Stimulated activated naive CD8-positive, alpha-beta T cell treated with anti-CD3 and anti-CD28 coated beads, Interleukin-15, Interleukin-2, amounts not matched to agents 100 U/mL and 50 U/mL, for 24 hours (primary cell): ENCODE data around the gene MRNIP.

Experiments
- ATAC-seq: fragments of 150-1000 bp; cut with Tn5 transposase; one replicate; pipeline ENCODE4 v1.10.0; 2021
- DNase-seq: peaks from one replicate; pipeline ENCODE4 v3.0.0; 2021

The MRNIP gene

DNA sequence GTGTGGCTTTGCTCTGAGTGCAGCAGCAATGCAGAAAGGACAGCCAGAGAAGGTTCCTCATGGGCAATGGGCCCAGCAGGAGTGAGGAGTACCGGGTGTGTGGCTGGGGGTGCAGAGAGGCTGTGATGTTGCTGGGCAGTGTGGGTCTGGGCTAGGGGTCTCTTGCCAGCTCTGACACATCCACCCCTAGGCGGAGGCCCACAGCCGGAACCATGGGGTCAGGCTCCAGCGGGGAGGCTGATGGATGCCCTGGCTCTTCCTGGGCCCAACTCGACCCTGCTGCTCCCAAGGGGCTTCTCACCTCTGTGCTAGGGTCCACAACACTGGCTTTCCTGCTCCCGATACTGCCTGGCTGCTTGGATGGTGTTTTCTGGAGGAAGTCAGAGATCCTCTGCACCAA is 29.2 kb upstream of the MRNIP start:
- DNase-seq (no peak), ATAC-seq (no peak)

DNA sequence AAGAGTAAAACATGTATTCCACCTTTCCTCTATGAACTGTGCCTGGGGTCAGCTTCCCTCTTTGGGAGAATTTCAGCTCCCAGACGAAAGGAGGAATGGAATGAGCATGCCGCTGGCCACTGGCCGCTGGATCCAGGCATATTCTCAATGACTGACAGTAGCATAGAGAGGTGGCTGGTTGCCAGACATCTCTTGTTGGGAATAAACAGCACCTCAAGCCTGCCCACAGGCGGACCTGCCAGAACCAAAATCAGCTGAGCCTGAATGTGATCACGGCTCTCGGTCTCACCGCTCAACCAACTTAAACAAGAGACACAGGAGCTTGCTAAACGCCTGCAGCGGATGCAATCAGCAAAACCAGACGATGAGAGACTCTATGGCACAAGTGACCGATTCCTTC is 28.5 kb upstream of the MRNIP start:
- no peak for DNase-seq
- no peak for ATAC-seq

DNA sequence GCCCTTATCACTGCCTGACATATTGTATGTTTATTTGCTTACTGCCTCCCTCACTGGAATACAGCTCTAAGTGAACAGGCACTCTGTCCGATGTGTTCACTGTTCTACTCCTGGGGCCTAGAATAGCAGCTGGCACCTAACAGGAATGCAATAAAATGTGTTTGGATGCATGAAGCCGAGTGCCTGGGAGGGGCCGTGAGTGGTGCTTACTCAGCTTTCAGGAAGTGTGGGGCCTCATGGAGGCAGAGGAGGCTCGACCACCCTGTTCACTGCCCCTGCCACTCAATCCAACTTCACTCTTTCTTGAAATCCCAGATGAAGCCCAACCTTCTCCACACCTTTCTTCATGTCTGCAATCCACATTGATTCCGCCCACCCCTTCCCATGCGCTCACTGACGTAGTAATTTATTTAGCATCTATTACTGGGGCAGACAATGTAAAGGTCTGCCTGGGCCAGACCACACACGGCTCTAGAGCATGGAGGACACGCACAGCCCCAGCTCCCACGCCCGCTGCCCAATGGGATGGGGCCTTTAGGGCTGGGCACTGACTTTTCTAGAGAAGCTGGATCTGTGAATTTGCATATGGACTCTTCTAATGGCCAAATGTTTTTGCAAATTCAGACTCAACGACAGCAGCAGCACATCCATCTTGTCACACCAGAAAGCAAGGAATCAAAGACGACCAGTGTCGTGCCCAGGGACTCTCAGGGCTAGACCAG is 27.7 kb upstream of the MRNIP start:
- no peak for DNase-seq
- ATAC-seq: no peak

DNA sequence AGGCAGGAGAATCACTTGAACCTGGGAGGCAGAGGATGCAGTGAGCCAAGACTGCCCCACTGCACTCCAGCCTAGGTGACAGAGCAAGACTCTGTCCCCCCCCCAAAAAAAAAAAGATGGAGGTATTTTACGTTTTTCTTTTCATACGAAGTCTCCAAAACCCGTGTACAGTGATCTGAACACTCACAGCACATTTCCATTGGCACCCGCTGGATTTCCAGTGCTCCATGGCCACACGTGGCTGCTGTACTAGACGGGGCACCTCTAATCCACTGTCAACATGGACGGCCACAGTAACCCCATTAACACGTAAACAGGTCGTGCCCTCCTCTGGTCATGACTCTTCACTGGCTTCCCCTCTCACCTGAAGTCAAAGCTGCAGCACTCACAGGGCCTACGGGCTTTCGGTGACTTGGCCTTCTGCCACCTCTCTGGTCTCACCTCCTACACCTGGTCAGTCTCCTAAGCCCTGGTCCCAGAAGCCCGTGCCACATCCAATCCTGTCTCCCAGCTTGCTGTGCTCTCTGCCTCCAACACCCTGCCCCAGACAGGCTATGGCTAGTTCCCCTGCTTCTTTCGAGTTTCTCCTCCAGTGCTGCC is 27.0 kb upstream of the MRNIP start:
- ATAC-seq (no peak), DNase-seq (no peak)

DNA sequence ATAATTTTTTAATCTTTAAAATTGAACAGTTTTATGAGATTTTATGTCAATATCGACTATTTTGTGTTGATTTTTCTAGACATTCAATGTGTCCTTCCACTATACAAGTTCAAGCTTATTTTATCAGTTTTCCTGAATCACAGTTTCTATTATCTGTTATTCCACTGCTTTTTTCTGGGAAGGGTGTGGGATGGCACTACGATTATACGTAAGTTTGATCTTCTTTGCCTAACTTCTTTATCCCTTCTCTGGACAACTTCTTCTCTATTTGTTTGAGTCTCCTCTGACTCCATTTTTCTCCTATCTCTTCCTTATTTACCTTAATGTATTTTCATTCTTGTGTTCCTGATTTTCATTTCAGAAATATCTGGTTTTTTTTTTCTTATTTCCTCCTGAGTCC is 24.5 kb upstream of the MRNIP start:
- ATAC-seq: no peak

DNA sequence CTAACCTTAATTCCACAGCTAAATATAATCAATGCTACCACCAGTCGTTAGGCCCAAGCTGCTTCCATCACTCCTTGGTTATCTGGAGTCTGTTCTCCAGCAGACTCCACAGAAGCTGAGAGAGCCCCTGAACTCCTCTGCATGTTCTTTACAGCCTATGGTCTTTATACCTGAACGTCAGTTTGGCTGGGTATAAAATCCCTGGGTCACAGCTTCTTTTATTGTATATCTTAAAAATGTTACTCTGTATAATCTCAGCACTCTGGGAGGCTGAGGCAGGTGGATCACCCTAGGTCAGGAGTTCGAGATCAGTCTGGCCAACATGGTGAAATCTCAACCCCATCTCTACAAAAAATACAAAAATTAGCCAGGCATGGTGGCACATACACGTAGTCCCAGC is 23.7 kb upstream of the MRNIP start:
- ATAC-seq (no peak), DNase-seq (no peak)

More for the DNA sequence above, 24.5 kb upstream of the MRNIP start:
- DNase-seq: no peak

DNA sequence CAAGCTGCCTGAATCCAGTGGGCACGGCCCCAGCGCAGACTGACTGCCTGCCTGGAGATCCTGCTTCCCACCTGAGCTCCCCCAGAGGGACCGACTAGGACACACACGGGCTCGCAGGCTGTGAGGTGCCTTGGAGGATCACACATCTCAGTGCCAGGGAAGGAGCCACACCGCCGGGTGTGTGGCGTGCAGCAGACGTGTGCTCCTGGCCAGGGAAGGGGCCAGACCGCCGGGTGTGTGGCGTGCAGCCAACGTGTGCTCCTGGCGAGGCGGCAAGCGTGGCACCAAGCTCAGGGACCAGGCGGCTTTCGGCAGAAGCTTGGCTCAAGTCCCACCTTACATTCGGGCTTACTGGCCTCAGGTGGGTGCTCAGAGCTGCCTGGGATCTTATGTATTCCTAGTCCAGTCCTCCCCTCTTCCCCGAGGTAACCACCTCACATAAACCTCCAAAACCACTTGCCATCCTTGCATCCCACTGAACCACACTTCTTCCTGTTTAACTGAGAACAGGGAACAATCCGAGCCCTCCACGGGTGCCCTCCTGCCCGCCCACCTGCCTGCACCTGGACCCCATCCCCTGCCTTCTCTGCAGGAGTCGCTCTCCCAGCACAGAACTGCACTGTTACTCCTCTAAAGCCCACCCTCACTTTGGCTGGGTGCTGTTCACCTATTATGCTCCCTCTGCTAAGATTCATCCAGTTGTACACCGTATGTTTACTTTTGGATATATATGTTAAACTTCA is 22.4 kb upstream of the MRNIP start:
- DNase-seq: no peak

DNA sequence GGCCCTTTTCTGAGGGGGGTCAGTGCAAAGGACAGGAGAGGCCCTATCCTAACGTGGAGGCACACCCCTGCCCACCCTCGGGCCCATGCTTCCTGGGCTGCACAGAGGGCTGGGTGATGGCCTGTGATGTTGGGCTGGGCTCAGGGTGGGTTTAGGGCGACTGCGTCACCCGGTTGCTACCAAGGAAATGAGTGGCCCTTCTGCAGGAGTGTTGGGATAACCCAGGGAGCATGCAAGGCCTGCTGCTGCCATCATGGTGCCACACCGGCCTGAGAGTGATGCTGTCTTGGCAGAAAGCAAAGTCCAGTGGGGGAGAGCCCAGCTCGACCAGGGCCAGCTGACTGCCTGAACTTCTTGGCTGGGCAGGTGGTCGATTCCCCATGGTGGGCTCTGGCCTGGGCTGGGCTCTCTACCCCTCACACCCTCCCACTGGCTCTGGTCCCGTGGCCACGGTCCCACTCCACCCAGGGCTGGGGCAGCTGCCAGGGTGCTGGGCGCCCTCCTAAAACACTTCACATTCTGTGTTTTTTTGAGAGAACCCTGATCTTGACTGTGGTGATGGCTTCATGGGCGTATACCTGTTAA is 21.5 kb upstream of the MRNIP start:
- DNase-seq (no peak), ATAC-seq (peak; percentile 10)

More for the DNA sequence above, 22.4 kb upstream of the MRNIP start:
- ATAC-seq: no peak

DNA sequence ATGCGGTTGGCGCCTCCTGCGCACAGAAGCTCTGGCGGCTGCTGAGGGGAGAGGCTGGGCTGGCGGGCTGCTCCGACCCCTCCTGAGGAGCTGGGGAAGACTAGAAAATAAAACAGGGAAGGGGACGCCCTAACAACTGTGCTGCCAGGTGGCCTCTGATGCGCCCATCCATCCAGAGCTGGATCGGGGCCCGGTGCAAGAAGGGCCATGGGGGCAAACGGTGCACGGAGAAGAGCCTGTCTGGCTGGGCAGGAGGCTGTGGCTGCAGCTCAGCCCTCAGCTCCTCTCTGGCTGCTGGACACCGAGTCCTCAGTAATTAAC is 21.0 kb upstream of the MRNIP start:
- ATAC-seq (no peak), DNase-seq (no peak)

DNA sequence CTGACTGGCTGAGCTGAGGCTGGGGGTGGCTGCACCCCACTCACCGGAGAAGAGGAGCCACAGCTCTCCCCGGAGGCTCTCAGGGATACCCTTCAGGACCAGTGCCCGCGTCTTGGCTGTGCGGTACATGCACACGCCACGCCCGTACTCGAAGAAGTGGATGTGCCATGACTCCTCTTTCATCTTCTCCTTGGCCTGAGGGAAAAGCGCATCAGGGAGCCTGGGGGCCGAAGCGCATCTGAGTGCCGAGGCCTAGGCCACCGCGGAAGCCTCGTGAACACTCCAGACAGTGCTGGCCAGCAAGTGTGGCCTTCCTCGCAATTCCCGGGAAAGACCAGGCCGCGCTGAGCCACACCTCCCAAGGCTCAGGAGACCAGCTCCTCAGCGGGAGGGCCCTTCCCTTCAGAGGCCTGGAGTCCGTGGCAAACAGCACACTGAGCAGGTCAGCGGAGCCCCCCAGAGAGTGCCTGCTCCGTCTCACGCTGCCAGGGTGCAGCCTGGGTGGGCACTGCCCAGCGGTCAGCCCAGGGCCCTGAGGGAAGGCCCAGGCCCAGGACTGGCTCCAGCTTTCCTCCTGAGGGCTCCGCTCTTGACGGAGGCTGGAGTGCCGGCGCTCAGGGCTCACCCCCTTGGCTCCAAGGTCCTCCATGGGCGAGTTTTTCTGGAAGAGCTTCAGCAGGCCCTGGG is 20.5 kb upstream of the MRNIP start:
- ATAC-seq (no peak), DNase-seq (no peak)

DNA sequence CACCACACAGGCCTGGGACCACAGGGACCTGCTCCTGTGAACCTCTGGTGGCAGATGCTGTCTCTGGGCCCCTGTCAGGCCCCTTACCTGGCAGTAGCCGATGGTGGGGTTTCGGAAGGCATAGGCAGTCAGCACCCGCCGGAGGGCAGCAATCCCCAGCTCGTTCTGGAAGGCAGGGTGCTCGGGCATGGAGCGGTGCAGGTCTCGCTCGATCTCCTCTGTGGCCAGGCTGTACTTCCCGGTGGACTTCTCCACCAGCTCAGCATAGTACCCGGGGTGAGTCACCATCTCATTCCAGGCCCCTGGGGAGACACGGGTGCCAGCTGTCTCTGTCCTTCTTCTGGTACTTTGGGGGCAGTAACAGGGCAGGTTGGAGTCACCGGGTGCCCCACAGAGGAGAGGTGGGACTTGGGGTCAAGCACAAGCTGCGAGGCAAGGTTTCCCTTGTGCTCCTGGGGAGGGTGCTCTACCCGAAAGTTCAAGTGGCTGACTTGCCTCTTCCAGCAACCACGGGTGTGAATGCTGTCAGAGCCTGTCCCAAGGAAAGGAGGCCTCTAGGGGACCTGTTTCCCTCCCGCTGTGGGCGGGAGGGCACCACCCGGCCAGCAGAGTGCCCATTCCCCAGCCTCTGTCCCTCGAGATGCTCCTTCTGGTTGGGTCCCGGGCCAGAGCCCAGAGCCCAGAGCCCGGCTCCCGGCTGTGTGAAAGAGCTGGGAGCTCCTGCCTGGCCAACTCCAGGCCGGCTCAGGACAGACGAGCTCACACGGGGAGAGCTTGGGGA is 19.8 kb upstream of the MRNIP start:
- no peak for ATAC-seq
- DNase-seq: no peak

DNA sequence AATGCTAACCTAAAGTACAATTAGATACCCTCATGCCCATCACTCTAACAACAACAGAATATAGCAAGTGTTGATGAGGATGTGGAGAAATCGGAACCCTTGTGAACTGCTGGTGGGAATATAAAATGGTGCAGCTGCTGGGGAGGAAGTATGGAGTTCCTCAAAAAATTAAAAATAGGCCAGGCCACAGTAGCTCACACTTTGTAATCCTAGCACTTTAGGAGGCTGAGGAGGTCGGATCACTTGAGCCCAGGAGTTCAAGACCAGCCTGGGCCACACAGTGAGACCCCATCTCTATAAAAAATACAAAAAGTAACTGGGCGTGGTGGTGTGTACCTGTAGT is 18.0 kb upstream of the MRNIP start:
- ATAC-seq (no peak), DNase-seq (no peak)

DNA sequence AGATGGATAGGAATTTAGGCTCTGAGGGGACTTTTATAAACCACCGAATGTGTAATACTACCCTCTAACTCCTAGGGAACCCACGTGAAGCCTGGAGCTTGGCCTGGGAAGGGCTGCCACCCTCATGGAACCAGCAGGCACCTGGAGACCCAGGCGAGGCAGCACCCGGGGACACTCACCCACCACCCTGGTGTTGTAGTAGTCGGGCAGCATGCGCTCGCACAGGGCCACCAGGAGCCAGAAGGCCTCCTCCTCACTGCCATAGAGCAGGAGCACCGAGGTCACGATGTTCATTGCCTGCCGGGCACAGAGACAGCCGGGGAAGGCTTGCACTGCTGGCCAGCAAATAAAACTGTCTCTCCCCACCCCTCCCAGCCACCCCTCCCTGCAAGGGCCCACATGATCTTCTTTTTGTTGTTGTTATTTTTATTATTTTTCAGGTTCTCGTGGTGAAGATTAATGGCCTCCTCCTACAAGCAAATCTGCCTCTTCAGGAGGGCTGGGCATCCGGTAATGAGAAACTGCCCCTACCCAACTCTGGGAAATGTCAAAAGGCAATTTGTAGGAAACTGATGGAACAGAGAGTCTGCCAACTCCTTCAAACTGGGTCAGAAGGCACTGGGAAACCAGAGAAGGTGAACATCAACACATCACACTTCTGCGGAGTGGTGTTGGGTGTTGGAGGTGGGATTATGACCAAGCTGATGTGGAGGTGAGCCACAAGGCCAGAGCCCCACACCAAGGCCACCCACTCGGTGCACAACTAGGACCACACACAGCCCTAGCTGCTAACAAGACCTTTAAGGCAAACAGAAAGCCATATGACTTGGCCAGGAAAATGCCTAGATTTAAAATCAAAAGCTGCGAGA is 17.4 kb upstream of the MRNIP start:
- no peak for DNase-seq
- no peak for ATAC-seq

DNA sequence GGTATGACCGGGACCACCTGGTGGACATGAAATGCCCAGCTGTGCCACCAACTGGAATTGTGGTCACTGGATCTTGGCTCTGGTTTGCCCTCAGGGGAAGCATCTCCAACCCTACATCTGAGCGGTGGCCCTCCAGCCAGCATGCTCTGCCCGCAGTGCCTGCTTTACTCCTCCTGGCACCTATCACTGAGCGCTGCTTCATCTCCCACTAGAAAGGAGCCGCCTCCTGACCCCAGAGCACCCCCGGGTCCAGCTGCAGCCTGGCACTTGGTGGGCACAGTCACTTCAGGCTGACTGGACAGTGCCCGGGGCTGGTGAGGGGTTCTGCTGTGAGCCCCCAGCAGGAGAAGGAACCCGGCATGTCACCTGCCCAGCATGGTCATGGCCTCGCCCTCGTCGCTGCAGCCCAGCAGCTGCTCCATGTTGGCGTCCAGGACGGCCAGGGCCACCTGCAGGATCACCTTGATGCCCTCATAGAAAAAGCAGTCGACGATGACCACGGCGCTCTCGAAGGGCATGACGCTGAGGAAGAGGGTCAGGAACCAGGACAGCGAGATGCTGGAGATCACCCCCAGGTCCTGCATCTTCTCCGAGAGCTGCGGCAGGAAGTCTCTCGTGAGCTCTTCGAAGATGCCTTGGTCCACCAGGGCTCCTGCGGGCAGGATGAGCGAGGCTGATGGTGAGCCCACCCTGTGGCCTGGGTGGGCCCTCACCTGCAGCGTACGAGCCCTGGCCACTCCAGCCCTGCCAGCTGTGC is 16.1 kb upstream of the MRNIP start:
- DNase-seq (no peak), ATAC-seq (no peak)

DNA sequence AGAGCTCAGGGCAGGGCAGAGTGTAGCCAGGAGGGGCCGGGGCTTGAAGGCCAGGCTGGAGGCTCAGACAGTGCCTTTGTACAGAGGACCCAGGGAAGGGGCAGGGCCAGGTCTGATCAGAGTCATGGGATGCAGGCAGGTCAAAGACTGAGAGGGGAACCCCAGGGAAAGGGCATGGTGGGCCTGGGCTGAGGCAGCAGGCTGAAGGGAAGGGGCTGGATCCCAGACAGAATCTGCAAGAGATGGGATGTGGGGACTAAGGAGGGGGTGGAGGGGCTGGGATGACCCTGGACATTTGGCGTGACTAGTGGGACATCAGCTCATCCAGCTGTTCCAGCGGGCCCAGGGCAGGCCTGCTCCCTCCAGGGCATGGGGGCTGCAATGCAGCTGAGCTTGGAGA is 15.5 kb upstream of the MRNIP start:
- DNase-seq: no peak
- ATAC-seq: no peak

DNA sequence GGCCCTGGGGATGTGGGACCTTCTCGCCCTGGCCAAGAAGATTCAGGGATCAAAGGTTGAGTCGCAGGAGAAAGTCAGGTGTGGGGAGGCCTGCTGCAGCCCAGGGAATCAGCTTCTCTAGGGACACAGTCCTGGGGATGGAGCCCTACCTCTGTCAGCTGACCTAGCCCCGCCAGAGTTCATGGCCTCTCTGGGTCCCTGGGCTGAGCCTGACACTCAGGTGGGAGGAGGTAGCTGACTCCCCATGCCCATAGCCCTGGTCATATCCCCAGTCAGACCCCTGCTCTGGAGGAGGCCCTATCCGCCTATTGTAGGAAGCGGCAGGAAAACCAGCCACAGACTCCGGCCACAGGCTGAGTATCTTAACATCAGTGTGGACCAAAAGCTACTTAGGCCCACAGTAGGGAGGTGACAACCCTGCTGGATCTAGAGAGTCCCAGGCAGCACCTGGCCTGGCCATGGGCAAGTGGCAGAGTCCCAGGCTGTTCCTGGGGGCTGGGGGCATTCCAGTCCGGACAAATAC is 15.0 kb upstream of the MRNIP start:
- ATAC-seq (no peak), DNase-seq (no peak)

DNA sequence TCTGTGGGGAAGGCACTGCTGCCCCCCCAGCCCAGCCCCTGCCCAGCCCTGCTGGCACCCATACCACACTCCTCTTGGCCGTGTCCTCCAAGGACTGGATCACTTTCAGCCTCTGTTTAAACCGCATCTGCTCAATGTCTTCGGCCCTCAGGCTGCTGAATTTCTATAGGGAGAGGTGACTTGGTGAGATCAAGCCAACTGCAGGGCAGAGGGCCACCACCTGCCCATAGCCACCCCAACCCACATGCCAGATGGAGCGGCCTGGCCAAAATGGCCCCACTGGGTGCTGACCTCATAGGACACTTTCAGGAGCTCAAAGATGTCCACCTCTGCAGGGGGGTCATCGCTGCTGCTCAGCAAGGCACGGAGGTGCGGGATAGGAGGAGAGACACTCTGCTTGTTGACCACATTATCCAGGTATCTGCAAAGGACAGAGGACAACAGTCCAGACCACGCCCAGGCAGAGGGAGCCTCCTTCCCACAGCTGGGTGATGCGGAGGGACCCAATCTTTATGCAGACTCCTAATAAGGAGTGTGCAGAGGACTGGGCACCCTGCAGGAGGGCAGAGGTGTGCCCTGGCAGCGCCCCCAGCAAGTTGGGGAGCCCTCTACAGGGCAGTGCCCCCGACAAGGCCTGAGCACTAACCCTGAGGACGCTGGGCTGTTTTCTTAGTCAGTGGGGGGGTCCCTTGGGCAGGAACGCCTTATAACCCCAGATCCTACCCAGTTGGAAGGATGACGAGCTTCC is 14.4 kb upstream of the MRNIP start:
- ATAC-seq: no peak

DNA sequence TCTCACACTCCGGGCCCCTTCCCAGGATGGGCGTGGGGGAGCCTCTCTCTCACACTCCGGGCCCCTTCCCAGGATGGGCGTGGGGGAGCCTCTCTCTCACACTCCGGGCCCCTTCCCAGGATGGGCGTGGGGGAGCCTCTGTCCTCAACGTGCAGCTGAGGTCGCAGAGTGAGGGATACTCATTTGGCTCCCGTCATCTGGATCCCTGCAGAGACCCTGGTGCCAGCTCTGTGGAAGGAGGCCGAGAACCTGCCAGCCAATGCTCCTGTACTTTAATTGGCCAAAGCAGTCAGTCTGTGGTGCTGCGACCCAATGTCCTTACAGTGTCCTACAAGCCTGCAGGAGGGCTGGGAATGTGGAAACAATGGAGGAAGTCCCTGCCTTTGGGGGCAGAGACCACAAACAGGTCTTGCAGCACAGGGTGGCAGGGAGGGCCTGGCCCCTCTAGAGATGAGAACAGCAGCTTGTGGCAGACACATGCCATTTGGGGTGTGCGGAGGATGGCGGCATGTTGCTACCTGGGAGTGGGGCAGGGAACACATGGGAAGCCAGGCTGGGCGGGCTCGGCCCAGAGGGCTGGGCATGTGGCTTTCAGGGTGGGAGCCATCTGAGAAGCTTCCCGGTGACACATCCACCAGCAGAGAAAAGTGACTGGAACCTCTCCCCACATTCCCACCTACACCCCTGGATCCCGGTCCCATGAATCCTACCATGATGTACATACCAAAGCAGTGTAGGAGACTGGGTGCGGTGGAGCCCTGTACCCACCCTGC is 13.6 kb upstream of the MRNIP start:
- no peak for DNase-seq
- ATAC-seq: no peak

More for the DNA sequence above, 14.4 kb upstream of the MRNIP start:
- no peak for DNase-seq
